NCI-H2029 (cell line): ENCODE measurements around the gene ASB1.
"Not testable (repeated sequence)": the region's sequence is repeated elsewhere in the genome, so short reads cannot be mapped to it uniquely, and the experiment has no call there.

ENCODE experiments used
- DNase-seq: peaks from one replicate; lab custom pipeline; 2025; lab: John Stamatoyannopoulos, UW

ASB1 gene

GRCh38 chr2:238404406-238405216 is 22.1 kb upstream of the ASB1 start:
- peak; percentile 35 for DNase-seq

- not testable (repeated sequence) for DNase-seq
These were observed 21.5 kb upstream of the ASB1 start for GRCh38 chr2:238405217-238405555.

- DNase-seq, result no peak
These were observed 20.3 kb upstream of the ASB1 start for GRCh38 chr2:238406221-238406997.

GRCh38 chr2:238406998-238407285 is 19.8 kb upstream of the ASB1 start:
- DNase-seq, result no peak

GRCh38 chr2:238407566-238407965 is 19.2 kb upstream of the ASB1 start:
- DNase-seq, result no peak

- DNase-seq, result no peak
These were observed 17.9 kb upstream of the ASB1 start for GRCh38 chr2:238408615-238409340.

- DNase-seq, result no peak
These were observed 17.2 kb upstream of the ASB1 start for GRCh38 chr2:238409341-238410199.

- DNase-seq, result no peak
These were observed 14.5 kb upstream of the ASB1 start for GRCh38 chr2:238412067-238412767.

- no peak for DNase-seq
These were observed 13.4 kb upstream of the ASB1 start for GRCh38 chr2:238413368-238413767.

- DNase-seq, result no peak
These were observed 11.5 kb upstream of the ASB1 start for GRCh38 chr2:238415036-238415764.

GRCh38 chr2:238415893-238416292 is 10.8 kb upstream of the ASB1 start:
- no peak for DNase-seq

- DNase-seq, result no peak
These were observed 8.3 kb upstream of the ASB1 start for GRCh38 chr2:238418196-238418998.

GRCh38 chr2:238418999-238419546 is 7.7 kb upstream of the ASB1 start:
- no peak for DNase-seq

- no peak for DNase-seq
These were observed 6.3 kb upstream of the ASB1 start for GRCh38 chr2:238420442-238420841.

- DNase-seq, result no peak
These were observed 5.6 kb upstream of the ASB1 start for GRCh38 chr2:238420878-238421694.

- DNase-seq, result no peak
These were observed 5.1 kb upstream of the ASB1 start for GRCh38 chr2:238421695-238422035.

- no peak for DNase-seq
These were observed 4.4 kb upstream of the ASB1 start for GRCh38 chr2:238422285-238422684.

- DNase-seq, result no peak
These were observed 3.8 kb upstream of the ASB1 start for GRCh38 chr2:238422940-238423339.
